ENCODE results near the gene ZFYVE28.

The ZFYVE28 gene

GRCh38 chr4:2347190-2347589 lies 71.3 kb downstream of the ZFYVE28 start:
- no peak for DNase-seq

- peak; percentile 13 for DNase-seq
Measured at GRCh38 chr4:2343476-2343875, 75.0 kb downstream of the ZFYVE28 start.

GRCh38 chr4:2341911-2342652 lies 76.4 kb downstream of the ZFYVE28 start:
- DNase-seq, result no peak

- DNase-seq, result no peak
Measured at GRCh38 chr4:2341261-2341841, 77.1 kb downstream of the ZFYVE28 start.

GRCh38 chr4:2340272-2341061 lies 78.0 kb downstream of the ZFYVE28 start:
- DNase-seq, result no peak

GRCh38 chr4:2339458-2340271 lies 78.8 kb downstream of the ZFYVE28 start:
- DNase-seq, result no peak

- no peak for DNase-seq
Measured at GRCh38 chr4:2338754-2339457, 79.5 kb downstream of the ZFYVE28 start.

GRCh38 chr4:2337896-2338295 lies 80.5 kb downstream of the ZFYVE28 start:
- DNase-seq, result no peak

- no peak for DNase-seq
Measured at GRCh38 chr4:2337131-2337723, 81.2 kb downstream of the ZFYVE28 start.

GRCh38 chr4:2336659-2337058 lies 81.8 kb downstream of the ZFYVE28 start:
- DNase-seq, result no peak

GRCh38 chr4:2335729-2336101 lies 82.7 kb downstream of the ZFYVE28 start:
- DNase-seq, result no peak

- DNase-seq, result no peak
Measured at GRCh38 chr4:2334826-2335728, 83.4 kb downstream of the ZFYVE28 start.

- DNase-seq, result no peak
Measured at GRCh38 chr4:2333916-2334644, 84.4 kb downstream of the ZFYVE28 start.

GRCh38 chr4:2333356-2333841 lies 85.0 kb downstream of the ZFYVE28 start:
- no peak for DNase-seq

- DNase-seq, result no peak
Measured at GRCh38 chr4:2332976-2333319, 85.5 kb downstream of the ZFYVE28 start.

GRCh38 chr4:2332201-2332975 lies 86.1 kb downstream of the ZFYVE28 start:
- DNase-seq, result no peak

GRCh38 chr4:2331519-2332200 lies 86.8 kb downstream of the ZFYVE28 start:
- DNase-seq, result no peak

GRCh38 chr4:2331043-2331420 lies 87.4 kb downstream of the ZFYVE28 start:
- no peak for DNase-seq
